ENCODE data around the gene PSMG1. TPM values are rescaled to one million over a fixed set of nuclear protein-coding genes. Genes with fewer than 3 reads are reported as not detected.

The PSMG1 gene
- total RNA-seq, 1 donor: 61.2 TPM

- H3K4me3 ChIP-seq (ENCODE audit: insufficient read depth, low read length): no peak overlapping the region
- H4K20me1 ChIP-seq (ENCODE audit: insufficient read depth, low read length): peaks cover 4% of the 10 kb centered on the region
- H3K36me3 ChIP-seq (ENCODE audit: insufficient read depth, low read length): peaks cover 27% of the 10 kb centered on the region
- no peak overlapping the region for H3K27ac ChIP-seq (ENCODE audit: low read depth, low read length)
- no peak for DNase-seq (ENCODE audit: insufficient read length, low spot score, missing footprints)
- no peaks in the 10 kb centered on the region for H3K27me3 ChIP-seq (ENCODE audit: insufficient read depth, low read length)
- no peak overlapping the region for H2AFZ ChIP-seq (ENCODE audit: low read length)
- peaks cover 48% of the 10 kb centered on the region for H3K79me2 ChIP-seq (ENCODE audit: insufficient read depth, low read length)
- H3K4me2 ChIP-seq (ENCODE audit: insufficient read depth, low read length): peak overlapping the region; percentile 94
- H3K4me1 ChIP-seq (ENCODE audit: insufficient read depth, low read length): peaks cover 18% of the 10 kb centered on the region
- no peaks in the 10 kb centered on the region for H3K9me3 ChIP-seq (ENCODE audit: low read depth, low read length)
- TF ChIP-seq CTCF (IDR thresholded peaks at IDR 0.05; ENCODE audit: extremely low read depth, low read depth, low read length): no peak
Observed at GRCh38 chr21:39181205-39181818, 1.9 kb downstream of the PSMG1 start.

GRCh38 chr21:39180429-39181019 lies 2.7 kb downstream of the PSMG1 start:
- H3K4me2 ChIP-seq (ENCODE audit: insufficient read depth, low read length): no peak overlapping the region
- no peak overlapping the region for H3K27ac ChIP-seq (ENCODE audit: low read depth, low read length)
- H3K4me1 ChIP-seq (ENCODE audit: insufficient read depth, low read length): peaks cover 18% of the 10 kb centered on the region
- peaks cover 48% of the 10 kb centered on the region for H3K79me2 ChIP-seq (ENCODE audit: insufficient read depth, low read length)
- peak; percentile 59 for DNase-seq (ENCODE audit: insufficient read length, low spot score, missing footprints)
- H2AFZ ChIP-seq (ENCODE audit: low read length): no peak overlapping the region
- peaks cover 4% of the 10 kb centered on the region for H4K20me1 ChIP-seq (ENCODE audit: insufficient read depth, low read length)
- H3K4me3 ChIP-seq (ENCODE audit: insufficient read depth, low read length): no peak overlapping the region
- H3K36me3 ChIP-seq (ENCODE audit: insufficient read depth, low read length): peaks cover 27% of the 10 kb centered on the region
- no peaks in the 10 kb centered on the region for H3K27me3 ChIP-seq (ENCODE audit: insufficient read depth, low read length)
- peak; percentile 41 for TF ChIP-seq CTCF (IDR thresholded peaks at IDR 0.05; ENCODE audit: extremely low read depth, low read depth, low read length)
- no peaks in the 10 kb centered on the region for H3K9me3 ChIP-seq (ENCODE audit: low read depth, low read length)

- Histone ChIP-seq H3K27me3 (ENCODE audit: insufficient read depth, low read length) (no peaks in the 10 kb centered on the region), H3K4me2 (ENCODE audit: insufficient read depth, low read length) (no peak overlapping the region), H3K4me1 (ENCODE audit: insufficient read depth, low read length) (peaks cover 10% of the 10 kb centered on the region), H2AFZ (ENCODE audit: low read length) (no peak overlapping the region), H3K9me3 (ENCODE audit: low read depth, low read length) (no peaks in the 10 kb centered on the region), H3K36me3 (ENCODE audit: insufficient read depth, low read length) (peaks cover 43% of the 10 kb centered on the region), H3K79me2 (ENCODE audit: insufficient read depth, low read length) (peaks cover 48% of the 10 kb centered on the region), H3K27ac (ENCODE audit: low read depth, low read length) (no peak overlapping the region), H4K20me1 (ENCODE audit: insufficient read depth, low read length) (peaks cover 4% of the 10 kb centered on the region), H3K4me3 (ENCODE audit: insufficient read depth, low read length) (no peak overlapping the region)
- DNase-seq (ENCODE audit: insufficient read length, low spot score, missing footprints): no peak
- no peak for TF ChIP-seq CTCF (IDR thresholded peaks at IDR 0.05; ENCODE audit: extremely low read depth, low read depth, low read length)
Observed at GRCh38 chr21:39178421-39178820, 4.8 kb downstream of the PSMG1 start.

GRCh38 chr21:39176271-39176709 lies 7.0 kb downstream of the PSMG1 start:
- no peaks in the 10 kb centered on the region for H3K9me3 ChIP-seq (ENCODE audit: low read depth, low read length)
- no peaks in the 10 kb centered on the region for H4K20me1 ChIP-seq (ENCODE audit: insufficient read depth, low read length)
- H3K27ac ChIP-seq (ENCODE audit: low read depth, low read length): no peak overlapping the region
- no peaks in the 10 kb centered on the region for H3K27me3 ChIP-seq (ENCODE audit: insufficient read depth, low read length)
- H3K36me3 ChIP-seq (ENCODE audit: insufficient read depth, low read length): peaks cover 57% of the 10 kb centered on the region
- no peak for DNase-seq (ENCODE audit: insufficient read length, low spot score, missing footprints)
- peaks cover 29% of the 10 kb centered on the region for H3K79me2 ChIP-seq (ENCODE audit: insufficient read depth, low read length)
- no peak for TF ChIP-seq CTCF (IDR thresholded peaks at IDR 0.05; ENCODE audit: extremely low read depth, low read depth, low read length)
- H2AFZ ChIP-seq (ENCODE audit: low read length): no peak overlapping the region
- H3K4me1 ChIP-seq (ENCODE audit: insufficient read depth, low read length): no peaks in the 10 kb centered on the region
- no peak overlapping the region for H3K4me2 ChIP-seq (ENCODE audit: insufficient read depth, low read length)
- no peak overlapping the region for H3K4me3 ChIP-seq (ENCODE audit: insufficient read depth, low read length)

Measured in osteoblast (primary cell).